Keratinocyte (primary cell): ENCODE results near the gene USP35. TPM values are rescaled to one million over a fixed set of nuclear protein-coding genes. Genes with fewer than 3 reads are reported as not detected.

Source experiments
- DNase-seq: peaks from one replicate; pipeline ENCODE4 v3.0.0-alpha.2; 2011; ENCODE audit warnings: low read depth, missing footprints, low spot score
- FAIRE-seq: peaks from 2 replicates; lab custom pipeline; 2011; peaks lifted over from hg19 to GRCh38; lab: Jason Lieb, UNC
- H2AFZ ChIP-seq: 2 replicates; pipeline ENCODE4 v1.6.0; 2012; ENCODE audit warnings: low read length, control low read depth, inconsistent platforms; ENCODE audit not compliant: control insufficient read depth
- H3K27ac ChIP-seq: 2 replicates; pipeline ENCODE4 v1.5.1; 2011; ENCODE audit warnings: low read length; ENCODE audit not compliant: control insufficient read depth, insufficient read depth
- H3K27me3 ChIP-seq: 3 replicates; pipeline ENCODE4 v1.6.0; 2011; ENCODE audit warnings: low read length; ENCODE audit not compliant: control insufficient read depth, insufficient read depth; ENCODE audit errors: extremely low read depth
- H3K36me3 ChIP-seq, 2 experiments: 2 replicates in 1 of 2; 3 replicates in 1 of 2; pipeline ENCODE4 v1.5.1; 2011; ENCODE audit warnings: low read length in 2 of 2, mild to moderate bottlenecking in 1 of 2; ENCODE audit not compliant: control insufficient read depth in 2 of 2, insufficient read depth in 2 of 2; ENCODE audit errors: extremely low read depth in 1 of 2
- H3K4me1 ChIP-seq: 3 replicates; pipeline ENCODE4 v1.5.1; 2011; ENCODE audit warnings: low read length; ENCODE audit not compliant: control insufficient read depth, insufficient read depth; ENCODE audit errors: extremely low read depth
- H3K4me2 ChIP-seq: 3 replicates; pipeline ENCODE4 v1.6.0; 2011; ENCODE audit warnings: low read depth, low read length; ENCODE audit not compliant: control insufficient read depth, insufficient read depth; ENCODE audit errors: extremely low read depth
- H3K4me3 ChIP-seq, 3 experiments: fragments of 200-600 bp in 1 of 3; sonication (generic) in 1 of 3; 2 replicates in 2 of 3; 3 replicates in 1 of 3; pipeline ENCODE4 v1.5.1; 2011 to 2016; ENCODE audit warnings: low read length in 3 of 3, mild to moderate bottlenecking in 3 of 3, control low read depth in 2 of 3, inconsistent platforms in 1 of 3, low read depth in 1 of 3, mixed read lengths in 1 of 3, mixed run types in 1 of 3, moderate library complexity in 1 of 3; ENCODE audit not compliant: control insufficient read depth in 2 of 3, insufficient read depth in 2 of 3; ENCODE audit errors: extremely low read depth in 1 of 3
- H3K79me2 ChIP-seq: 2 replicates; pipeline ENCODE4 v1.6.0; 2012; ENCODE audit warnings: low read length; ENCODE audit not compliant: control insufficient read depth, insufficient read depth
- H3K9ac ChIP-seq: 3 replicates; pipeline ENCODE4 v1.6.0; 2011; ENCODE audit warnings: low read length; ENCODE audit not compliant: control insufficient read depth, insufficient read depth; ENCODE audit errors: extremely low read depth
- H3K9me1 ChIP-seq: 3 replicates; pipeline ENCODE4 v1.6.0; 2011; ENCODE audit warnings: low read length; ENCODE audit not compliant: control insufficient read depth, insufficient read depth; ENCODE audit errors: extremely low read depth
- H3K9me3 ChIP-seq: 2 replicates; pipeline ENCODE4 v1.5.1; 2012; ENCODE audit warnings: low read depth, low read length; ENCODE audit not compliant: control insufficient read depth
- H4K20me1 ChIP-seq: 3 replicates; pipeline ENCODE4 v1.6.0; 2011; ENCODE audit warnings: low read length; ENCODE audit not compliant: control insufficient read depth, insufficient read depth; ENCODE audit errors: extremely low read depth
- CTCF ChIP-seq, 3 experiments: IDR thresholded peaks in 1 of 3; conservative IDR thresholded peaks in 1 of 3; optimal IDR thresholded peaks in 1 of 3; 2 replicates in 2 of 3; 3 replicates in 1 of 3; pipeline versions ENCODE3 to v1.5.1; 2011; ENCODE audit warnings: low read length in 3 of 3, mild to moderate bottlenecking in 3 of 3, moderate library complexity in 2 of 3, control low read depth in 1 of 3, inconsistent platforms in 1 of 3; ENCODE audit not compliant: insufficient read depth in 2 of 3; ENCODE audit errors: extremely low read depth in 1 of 3
- EZH2 ChIP-seq: IDR thresholded peaks from one replicate; pipeline ENCODE4 v1.6.1; 2012; ENCODE audit warnings: inconsistent platforms, mild to moderate bottlenecking, low read length, moderate library complexity
- dilution Hi-C: fragments of 300-500 bp; cut with MboI; formaldehyde crosslinking; loops from one replicate; pipeline ENCODE4 v1.7.0; 2020; ENCODE audit warnings: low sequenced_read_pairs; ENCODE audit not compliant: extremely low pct_ligation_motif_present
- polyA plus RNA-seq, 5 experiments: library from polyadenylated mRNA; depleted of rRNA in 3 of 5; stranded (reverse) in 3 of 5; stranded (forward) in 1 of 5; unstranded in 1 of 5; fragments of >200 nt; gene quantifications; 1 replicate in 1 of 5; 2 replicates in 3 of 5; 3 replicates in 1 of 5; pipeline versions ENCODE4 v1.2.1 to v1.2.3, GENCODE V29; 2011 to 2012; ENCODE audit warnings: missing spikeins in 2 of 5, low read depth in 1 of 5, low replicate concordance in 1 of 5

Gene USP35
- polyA plus RNA-seq, 1 donor (not counting 4 experiments of a cell fraction or from before 2014, with no cell fraction given) = 5.0 TPM

DNA sequence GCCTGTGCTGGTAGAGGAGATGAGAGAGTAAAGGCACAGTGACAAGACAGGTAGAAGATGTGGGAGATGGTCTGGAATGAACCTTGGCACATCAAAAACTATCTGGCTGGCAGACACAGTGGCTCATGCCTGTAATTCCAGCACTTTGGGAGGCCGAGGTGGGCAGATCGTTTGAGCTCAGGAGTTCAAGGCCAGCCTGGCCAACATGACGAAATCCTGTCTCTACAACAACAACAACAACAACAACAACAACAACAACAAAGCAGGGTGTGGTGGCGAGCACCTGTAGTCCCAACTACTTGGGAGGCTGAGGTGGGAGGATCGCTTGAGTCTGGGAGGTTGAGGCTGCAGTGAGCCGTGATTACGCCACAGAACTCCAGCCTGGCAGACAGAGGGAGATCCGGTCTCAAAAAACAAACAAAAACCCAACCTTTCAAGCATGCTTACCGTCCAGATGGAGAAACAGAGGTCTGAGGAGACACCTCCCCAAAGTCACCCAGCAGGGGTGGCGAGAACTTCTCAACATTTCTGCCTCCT is 12.0 kb upstream of the USP35 start:
- H3K79me2 ChIP-seq = no peaks in the 10 kb centered on the region
- H2AFZ ChIP-seq = no peak overlapping the region
- no peaks in the 10 kb centered on the region for H3K9me3 ChIP-seq
- TF ChIP-seq CTCF (optimal IDR thresholded peaks at IDR 0.05 in 1 of 3, IDR thresholded peaks at IDR 0.05 in 1 of 3, conservative IDR thresholded peaks at IDR 0.05 in 1 of 3; ENCODE audit: extremely low read depth in 1 of 3, insufficient read depth in 2 of 3, low read length in 3 of 3) (no peak), EZH2 (no peak)
- H3K9me1 ChIP-seq = no peaks in the 10 kb centered on the region
- no peaks in the 10 kb centered on the region for H4K20me1 ChIP-seq
- H3K4me2 ChIP-seq = no peak overlapping the region
- peaks cover 4 to 18% of the 10 kb centered on the region in 2 experiments for H3K36me3 ChIP-seq
- no peak overlapping the region for H3K4me3 ChIP-seq
- no peaks in the 10 kb centered on the region for H3K4me1 ChIP-seq
- DNase-seq (no peak), FAIRE-seq (no peak)
- no peak overlapping the region for H3K27ac ChIP-seq
- H3K27me3 ChIP-seq = no peaks in the 10 kb centered on the region
- H3K9ac ChIP-seq = no peak overlapping the region
- dilution Hi-C loops = no loop called here

DNA sequence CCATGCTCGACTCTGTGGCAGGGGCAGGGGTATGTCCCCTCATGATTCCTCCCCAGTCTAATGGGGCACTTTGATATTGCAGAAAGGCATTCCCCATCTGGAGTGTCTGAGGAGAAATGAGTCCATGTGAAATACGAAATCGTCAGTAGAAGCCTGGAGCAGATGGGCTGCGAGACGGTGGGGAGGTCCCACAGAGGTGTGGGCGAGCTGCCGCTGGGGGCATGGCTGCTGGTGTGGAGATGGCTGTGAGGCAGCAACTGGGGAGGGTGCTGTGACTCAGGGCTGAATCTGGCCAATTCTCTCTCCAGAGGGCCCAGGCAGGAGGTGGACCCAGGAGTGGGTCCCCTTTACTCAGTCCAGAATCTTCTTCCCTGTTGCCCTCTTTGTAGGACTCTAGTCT is 11.5 kb upstream of the USP35 start:
- DNase-seq = no peak
- dilution Hi-C loops = no loop called here
- no peak for TF ChIP-seq EZH2
- no peak for TF ChIP-seq CTCF (optimal IDR thresholded peaks at IDR 0.05 in 1 of 3, IDR thresholded peaks at IDR 0.05 in 1 of 3, conservative IDR thresholded peaks at IDR 0.05 in 1 of 3; ENCODE audit: extremely low read depth in 1 of 3, insufficient read depth in 2 of 3, low read length in 3 of 3)
- Histone ChIP-seq H2AFZ (no peak overlapping the region), H3K36me3 (peaks cover 4 to 15% of the 10 kb centered on the region in 2 experiments), H3K4me1 (no peaks in the 10 kb centered on the region), H3K9ac (no peak overlapping the region), H3K27me3 (no peaks in the 10 kb centered on the region), H3K9me1 (no peaks in the 10 kb centered on the region), H3K27ac (no peak overlapping the region), H4K20me1 (no peaks in the 10 kb centered on the region), H3K4me2 (no peak overlapping the region), H3K4me3 (no peak overlapping the region), H3K9me3 (no peaks in the 10 kb centered on the region), H3K79me2 (no peaks in the 10 kb centered on the region)
- no peak for FAIRE-seq
